Measurements from ENCODE around the gene OR2C3.

The OR2C3 gene

DNA sequence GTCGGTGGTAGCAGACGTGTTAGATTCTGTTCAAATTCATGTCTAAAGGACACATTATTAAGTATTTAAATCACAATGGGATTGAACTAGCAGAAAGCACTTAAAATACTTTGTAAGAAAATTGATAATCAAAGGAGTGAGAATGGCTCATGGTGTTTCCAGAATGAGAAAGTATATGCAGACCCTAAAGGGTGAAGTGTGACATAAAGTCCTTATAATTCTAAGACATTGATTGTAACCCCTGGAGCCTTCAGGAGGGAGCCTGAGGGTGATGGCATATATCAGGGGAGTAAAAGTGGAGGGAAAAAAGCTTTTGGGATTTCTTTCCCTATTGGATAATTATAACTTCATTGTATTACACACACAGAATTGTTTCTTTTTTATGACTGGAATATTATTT is at the start of gene OR2C3:
Gene OR2C3, minus strand, starts transcription at position 101 of the 400 bp plus-strand sequence. CDS start 3,929 bp downstream, outside the sequence.
- no peaks in the 10 kb centered on the region for H3K4me1 ChIP-seq (ENCODE audit: control insufficient read depth in 5 of 5, insufficient read depth in 5 of 5, low read length in 5 of 5)
- H3K4me3 ChIP-seq (ENCODE audit: low read depth in 1 of 5, low read length in 5 of 5) = no peak within 1 kb of the TSS
- H3K9ac ChIP-seq (ENCODE audit: low read length in 5 of 5) = no peak within 1 kb of the TSS
- no peak within 1 kb of the TSS for H3K27ac ChIP-seq (ENCODE audit: low read depth, low read length)
- H3K36me3 ChIP-seq (ENCODE audit: control insufficient read depth in 5 of 5, insufficient read depth in 5 of 5, low read length in 5 of 5) = no peaks in the 10 kb centered on the region
- peaks cover 0 to 7% (median 3%) of the 10 kb centered on the region in 5 donors for H3K27me3 ChIP-seq (ENCODE audit: control insufficient read depth in 5 of 5, insufficient read depth in 4 of 5, low read length in 5 of 5)
- peaks cover 0 to 3% (median 2%) of the 10 kb centered on the region in 5 donors for H3K9me3 ChIP-seq (ENCODE audit: control insufficient read depth in 5 of 5, low read length in 5 of 5)

DNA sequence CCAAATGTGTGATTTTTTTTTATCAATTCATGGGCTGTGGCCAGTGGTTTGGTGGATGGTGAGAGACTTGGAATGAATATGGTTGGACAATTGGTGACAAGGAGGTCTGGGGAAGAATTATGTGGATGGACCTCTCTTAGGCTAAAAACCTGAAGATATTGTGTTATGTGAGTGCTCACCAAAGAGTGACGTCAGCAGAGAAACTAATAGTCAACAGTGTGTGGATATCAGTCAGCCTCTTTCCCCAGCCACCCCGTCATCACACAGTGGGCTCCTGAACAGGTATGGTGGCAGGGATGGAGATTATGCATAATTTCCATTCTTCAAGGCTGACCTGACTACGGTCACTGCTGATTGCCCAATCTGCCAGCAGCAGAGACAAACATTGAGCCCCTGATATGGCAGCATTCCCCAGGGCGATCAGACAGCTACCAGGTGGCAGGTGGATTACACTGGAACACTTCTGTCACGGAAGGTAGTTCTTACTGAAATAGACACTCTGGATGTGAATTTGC is 42.8 kb upstream of the OR2C3 start:
- Histone ChIP-seq H3K36me3 (ENCODE audit: control insufficient read depth in 5 of 5, insufficient read depth in 5 of 5, low read length in 5 of 5) (no peaks in the 10 kb centered on the region), H3K27ac (ENCODE audit: low read depth, low read length) (no peak overlapping the region), H3K9ac (ENCODE audit: low read length in 5 of 5) (no peak overlapping the region), H3K4me1 (ENCODE audit: control insufficient read depth in 5 of 5, insufficient read depth in 5 of 5, low read length in 5 of 5) (no peaks in the 10 kb centered on the region), H3K27me3 (ENCODE audit: control insufficient read depth in 5 of 5, insufficient read depth in 4 of 5, low read length in 5 of 5) (no peaks in the 10 kb centered on the region), H3K9me3 (ENCODE audit: control insufficient read depth in 5 of 5, low read length in 5 of 5) (no peaks in the 10 kb centered on the region), H3K4me3 (ENCODE audit: low read depth in 1 of 5, low read length in 5 of 5) (no peak overlapping the region)

DNA sequence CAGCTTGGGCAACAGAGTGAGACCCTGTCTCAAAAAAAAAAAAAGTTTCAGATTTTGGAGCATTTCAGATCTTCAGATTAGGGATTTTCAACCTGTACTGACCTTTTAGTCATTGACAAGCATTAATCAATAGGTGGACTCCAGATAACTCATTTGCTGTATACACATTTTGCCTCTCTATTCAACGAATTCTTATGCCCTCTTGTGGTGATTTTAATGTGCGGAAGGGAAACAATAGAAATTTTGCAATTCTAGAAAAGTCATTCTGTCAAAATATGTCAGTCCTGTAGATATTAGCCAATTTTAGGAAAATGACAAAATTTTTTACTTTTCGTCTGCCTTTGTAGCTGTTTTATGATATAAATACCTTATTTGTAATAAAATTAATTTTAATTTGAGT is 40.3 kb upstream of the OR2C3 start:
- no peaks in the 10 kb centered on the region for H3K4me1 ChIP-seq (ENCODE audit: control insufficient read depth in 5 of 5, insufficient read depth in 5 of 5, low read length in 5 of 5)
- H3K4me3 ChIP-seq (ENCODE audit: low read depth in 1 of 5, low read length in 5 of 5) = no peak overlapping the region
- H3K9me3 ChIP-seq (ENCODE audit: control insufficient read depth in 5 of 5, low read length in 5 of 5) = peaks cover 0 to 3% (median 0%) of the 10 kb centered on the region in 5 donors
- H3K9ac ChIP-seq (ENCODE audit: low read length in 5 of 5) = no peak overlapping the region
- no peaks in the 10 kb centered on the region for H3K36me3 ChIP-seq (ENCODE audit: control insufficient read depth in 5 of 5, insufficient read depth in 5 of 5, low read length in 5 of 5)
- H3K27me3 ChIP-seq (ENCODE audit: control insufficient read depth in 5 of 5, insufficient read depth in 4 of 5, low read length in 5 of 5) = no peaks in the 10 kb centered on the region
- H3K27ac ChIP-seq (ENCODE audit: low read depth, low read length) = no peak overlapping the region

DNA sequence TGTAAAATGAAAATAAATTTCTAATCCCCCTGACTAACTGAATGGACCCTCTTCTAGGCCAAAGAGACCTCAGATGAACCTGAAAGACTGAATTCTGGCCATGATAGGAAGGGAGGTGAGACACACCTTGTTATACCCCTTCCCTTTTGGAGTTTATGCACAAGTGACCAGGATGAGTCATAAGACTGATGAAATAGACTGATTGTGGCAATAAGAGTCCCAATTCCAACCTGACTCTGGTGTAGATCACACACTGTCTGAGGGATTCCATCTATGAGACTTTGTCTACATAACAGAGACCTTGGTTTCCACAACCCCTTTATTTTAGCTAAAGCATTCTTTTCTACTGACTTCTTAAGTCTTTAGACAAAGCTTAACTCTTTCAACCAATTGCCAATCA is 38.4 kb upstream of the OR2C3 start:
- Histone ChIP-seq H3K9me3 (ENCODE audit: control insufficient read depth in 5 of 5, low read length in 5 of 5) (peaks cover 0 to 3% (median 0%) of the 10 kb centered on the region in 5 donors), H3K36me3 (ENCODE audit: control insufficient read depth in 5 of 5, insufficient read depth in 5 of 5, low read length in 5 of 5) (no peaks in the 10 kb centered on the region), H3K4me1 (ENCODE audit: control insufficient read depth in 5 of 5, insufficient read depth in 5 of 5, low read length in 5 of 5) (no peaks in the 10 kb centered on the region), H3K9ac (ENCODE audit: low read length in 5 of 5) (no peak overlapping the region), H3K27me3 (ENCODE audit: control insufficient read depth in 5 of 5, insufficient read depth in 4 of 5, low read length in 5 of 5) (no peaks in the 10 kb centered on the region), H3K4me3 (ENCODE audit: low read depth in 1 of 5, low read length in 5 of 5) (no peak overlapping the region), H3K27ac (ENCODE audit: low read depth, low read length) (no peak overlapping the region)

DNA sequence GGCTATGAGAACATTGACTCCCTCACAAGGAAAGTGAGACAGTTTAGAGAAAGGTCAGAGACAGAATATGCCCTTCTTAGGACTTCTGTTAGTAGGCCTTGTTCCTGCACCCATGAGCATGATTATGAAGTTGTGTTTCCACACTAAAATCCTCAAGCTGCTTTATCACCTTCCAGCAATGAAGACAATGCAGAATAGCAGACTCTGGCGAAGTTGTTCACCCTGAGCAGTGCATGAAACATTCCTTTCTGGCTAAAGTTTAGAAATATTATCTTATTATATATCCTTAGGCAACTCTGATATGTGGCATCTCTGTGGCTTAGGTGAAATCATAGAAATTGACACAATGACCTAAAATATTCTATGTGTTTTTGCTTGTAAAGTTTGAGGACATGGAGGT is 38.0 kb upstream of the OR2C3 start:
- H3K4me1 ChIP-seq (ENCODE audit: control insufficient read depth in 5 of 5, insufficient read depth in 5 of 5, low read length in 5 of 5) = no peaks in the 10 kb centered on the region
- H3K27me3 ChIP-seq (ENCODE audit: control insufficient read depth in 5 of 5, insufficient read depth in 4 of 5, low read length in 5 of 5) = no peaks in the 10 kb centered on the region
- H3K27ac ChIP-seq (ENCODE audit: low read depth, low read length) = no peak overlapping the region
- H3K36me3 ChIP-seq (ENCODE audit: control insufficient read depth in 5 of 5, insufficient read depth in 5 of 5, low read length in 5 of 5) = no peaks in the 10 kb centered on the region
- H3K9me3 ChIP-seq (ENCODE audit: control insufficient read depth in 5 of 5, low read length in 5 of 5) = peaks cover 0 to 3% (median 0%) of the 10 kb centered on the region in 5 donors
- no peak overlapping the region for H3K9ac ChIP-seq (ENCODE audit: low read length in 5 of 5)
- no peak overlapping the region for H3K4me3 ChIP-seq (ENCODE audit: low read depth in 1 of 5, low read length in 5 of 5)

DNA sequence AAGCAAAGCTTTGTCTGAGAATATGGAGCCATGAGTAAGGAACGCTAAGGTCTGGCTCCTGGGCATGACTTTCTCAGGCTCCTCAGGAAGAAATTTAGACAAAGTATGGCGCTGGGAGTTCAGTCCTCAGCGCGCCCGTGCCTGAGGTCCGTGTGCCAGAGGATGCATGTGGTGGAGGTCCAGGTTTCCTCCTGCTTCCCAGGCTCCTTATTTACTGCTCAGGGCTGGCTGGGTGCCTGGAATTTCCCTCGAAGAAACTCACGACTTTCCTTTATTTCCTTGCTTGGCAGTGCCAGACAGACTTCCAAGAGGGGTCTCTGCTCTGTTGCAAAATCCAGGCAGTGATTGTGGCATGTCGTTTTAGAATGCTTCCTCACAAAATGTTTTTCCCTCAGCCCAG is 26.0 kb upstream of the OR2C3 start:
- Histone ChIP-seq H3K9me3 (ENCODE audit: control insufficient read depth in 5 of 5, low read length in 5 of 5) (no peaks in the 10 kb centered on the region), H3K27ac (ENCODE audit: low read depth, low read length) (no peak overlapping the region), H3K27me3 (ENCODE audit: control insufficient read depth in 5 of 5, insufficient read depth in 4 of 5, low read length in 5 of 5) (no peaks in the 10 kb centered on the region), H3K4me3 (ENCODE audit: low read depth in 1 of 5, low read length in 5 of 5) (no peak overlapping the region), H3K4me1 (ENCODE audit: control insufficient read depth in 5 of 5, insufficient read depth in 5 of 5, low read length in 5 of 5) (no peaks in the 10 kb centered on the region), H3K36me3 (ENCODE audit: control insufficient read depth in 5 of 5, insufficient read depth in 5 of 5, low read length in 5 of 5) (no peaks in the 10 kb centered on the region), H3K9ac (ENCODE audit: low read length in 5 of 5) (no peak overlapping the region)

DNA sequence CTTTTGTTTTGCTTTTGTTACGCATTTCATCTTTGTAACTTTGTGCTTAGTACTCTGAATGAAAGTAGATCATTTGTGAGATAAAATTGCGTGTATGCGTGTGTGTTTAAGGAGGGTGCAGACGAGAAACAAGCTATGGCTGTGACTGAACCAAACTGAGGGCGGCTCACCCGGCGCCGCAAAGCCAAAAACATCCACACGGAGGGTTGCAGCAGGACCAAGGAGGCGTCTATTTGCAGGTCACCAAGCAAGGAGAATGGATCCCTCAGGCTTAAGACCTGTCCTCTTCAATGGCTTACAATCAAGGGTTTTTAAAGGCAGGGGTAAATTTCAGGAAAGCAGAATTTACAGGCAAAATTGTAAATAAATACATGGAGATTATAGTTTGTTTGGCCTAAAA is 25.5 kb upstream of the OR2C3 start:
- H3K36me3 ChIP-seq (ENCODE audit: control insufficient read depth in 5 of 5, insufficient read depth in 5 of 5, low read length in 5 of 5) = no peaks in the 10 kb centered on the region
- no peaks in the 10 kb centered on the region for H3K9me3 ChIP-seq (ENCODE audit: control insufficient read depth in 5 of 5, low read length in 5 of 5)
- H3K4me3 ChIP-seq (ENCODE audit: low read depth in 1 of 5, low read length in 5 of 5) = no peak overlapping the region
- no peak overlapping the region for H3K27ac ChIP-seq (ENCODE audit: low read depth, low read length)
- no peak overlapping the region for H3K9ac ChIP-seq (ENCODE audit: low read length in 5 of 5)
- no peaks in the 10 kb centered on the region for H3K27me3 ChIP-seq (ENCODE audit: control insufficient read depth in 5 of 5, insufficient read depth in 4 of 5, low read length in 5 of 5)
- H3K4me1 ChIP-seq (ENCODE audit: control insufficient read depth in 5 of 5, insufficient read depth in 5 of 5, low read length in 5 of 5) = no peaks in the 10 kb centered on the region

DNA sequence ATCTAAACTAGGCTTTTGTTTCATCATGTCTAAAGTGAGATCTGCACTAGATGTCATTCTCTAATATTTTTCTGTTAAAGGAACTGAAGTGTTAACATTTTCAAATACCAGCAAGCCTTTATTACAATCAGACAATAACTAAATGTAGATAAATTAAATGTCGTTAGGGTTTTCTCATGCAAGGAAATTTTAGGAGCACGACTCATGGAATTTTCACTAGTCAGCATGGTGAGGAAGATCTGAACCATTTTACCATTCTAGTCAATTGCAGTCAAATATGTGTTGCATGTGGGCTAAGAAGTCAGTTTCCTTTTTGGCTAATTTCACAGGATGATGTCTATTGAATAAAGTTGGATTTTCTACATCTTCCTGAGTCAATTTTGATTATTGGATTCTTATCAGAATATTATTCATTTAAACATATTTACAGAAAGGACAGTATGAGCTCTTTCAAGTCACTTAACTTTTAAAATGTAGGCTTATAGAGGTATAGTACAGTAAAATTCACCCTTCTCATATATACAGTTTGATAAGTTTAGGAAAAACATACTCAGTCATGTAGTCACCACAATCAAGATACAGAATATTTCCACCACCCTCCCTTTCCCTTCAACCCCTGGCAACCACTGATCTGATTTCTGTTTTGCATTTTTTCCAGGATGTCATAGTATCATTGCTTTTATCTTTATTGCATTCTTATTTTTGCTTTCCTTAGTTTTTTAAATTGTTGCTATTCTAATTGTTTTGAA is 21.9 kb upstream of the OR2C3 start:
- H3K4me3 ChIP-seq (ENCODE audit: low read depth in 1 of 5, low read length in 5 of 5) = no peak overlapping the region
- no peaks in the 10 kb centered on the region for H3K4me1 ChIP-seq (ENCODE audit: control insufficient read depth in 5 of 5, insufficient read depth in 5 of 5, low read length in 5 of 5)
- H3K36me3 ChIP-seq (ENCODE audit: control insufficient read depth in 5 of 5, insufficient read depth in 5 of 5, low read length in 5 of 5) = no peaks in the 10 kb centered on the region

DNA sequence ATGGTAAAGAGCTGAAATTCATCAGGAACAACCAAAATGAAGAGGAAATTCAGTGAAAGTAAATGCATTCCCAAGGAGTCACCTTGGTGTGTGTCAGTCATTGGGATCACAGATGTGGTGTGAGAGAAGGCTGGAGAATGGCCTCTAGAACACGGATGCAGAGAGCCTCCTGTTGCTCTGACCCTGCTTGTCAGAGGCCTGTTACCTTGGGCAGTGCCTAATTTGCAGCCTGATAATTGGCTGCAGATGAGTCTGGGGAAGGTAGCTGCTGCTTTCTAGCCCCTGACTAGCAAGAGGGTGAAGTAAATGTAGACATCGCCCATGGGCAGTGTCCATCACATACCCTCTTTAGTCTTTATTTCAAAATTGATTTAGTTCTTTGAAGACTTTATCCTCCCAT is 16.0 kb upstream of the OR2C3 start:
- H3K27me3 ChIP-seq (ENCODE audit: control insufficient read depth in 5 of 5, insufficient read depth in 4 of 5, low read length in 5 of 5) = no peaks in the 10 kb centered on the region
- H3K4me1 ChIP-seq (ENCODE audit: control insufficient read depth in 5 of 5, insufficient read depth in 5 of 5, low read length in 5 of 5) = peaks cover 0 to 2% (median 0%) of the 10 kb centered on the region in 5 donors
- H3K9me3 ChIP-seq (ENCODE audit: control insufficient read depth in 5 of 5, low read length in 5 of 5) = peaks cover 0 to 2% (median 0%) of the 10 kb centered on the region in 5 donors
- no peaks in the 10 kb centered on the region for H3K36me3 ChIP-seq (ENCODE audit: control insufficient read depth in 5 of 5, insufficient read depth in 5 of 5, low read length in 5 of 5)
- H3K4me3 ChIP-seq (ENCODE audit: low read depth in 1 of 5, low read length in 5 of 5) = no peak overlapping the region
- H3K27ac ChIP-seq (ENCODE audit: low read depth, low read length) = no peak overlapping the region
- no peak overlapping the region for H3K9ac ChIP-seq (ENCODE audit: low read length in 5 of 5)

More for the DNA sequence above, 21.9 kb upstream of the OR2C3 start:
- Histone ChIP-seq H3K27me3 (ENCODE audit: control insufficient read depth in 5 of 5, insufficient read depth in 4 of 5, low read length in 5 of 5) (no peaks in the 10 kb centered on the region), H3K9ac (ENCODE audit: low read length in 5 of 5) (no peak overlapping the region), H3K27ac (ENCODE audit: low read depth, low read length) (no peak overlapping the region), H3K9me3 (ENCODE audit: control insufficient read depth in 5 of 5, low read length in 5 of 5) (peaks cover 0 to 2% (median 0%) of the 10 kb centered on the region in 5 donors)

DNA sequence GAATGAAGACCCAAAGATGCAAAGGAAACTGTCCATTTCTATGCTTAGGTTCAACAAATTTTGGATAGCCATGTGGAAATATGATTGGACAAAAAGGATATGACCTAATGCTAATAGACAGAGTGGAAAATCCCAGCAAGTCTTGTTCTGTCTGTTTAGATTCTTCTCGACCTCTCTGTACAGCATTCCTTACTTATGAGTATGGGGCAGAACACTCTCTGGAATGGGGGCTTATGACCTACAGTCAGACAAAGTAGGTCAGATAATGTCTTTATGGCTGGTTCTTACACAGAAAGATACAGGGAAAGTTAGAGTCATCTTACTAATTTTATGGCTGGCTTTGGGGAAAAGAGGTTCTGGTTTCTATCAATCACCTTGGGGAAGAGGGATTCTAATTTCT is 15.5 kb upstream of the OR2C3 start:
- H3K27me3 ChIP-seq (ENCODE audit: control insufficient read depth in 5 of 5, insufficient read depth in 4 of 5, low read length in 5 of 5) = no peaks in the 10 kb centered on the region
- no peaks in the 10 kb centered on the region for H3K36me3 ChIP-seq (ENCODE audit: control insufficient read depth in 5 of 5, insufficient read depth in 5 of 5, low read length in 5 of 5)
- H3K4me3 ChIP-seq (ENCODE audit: low read depth in 1 of 5, low read length in 5 of 5) = no peak overlapping the region
- no peak overlapping the region for H3K9ac ChIP-seq (ENCODE audit: low read length in 5 of 5)
- H3K9me3 ChIP-seq (ENCODE audit: control insufficient read depth in 5 of 5, low read length in 5 of 5) = peaks cover 0 to 2% (median 0%) of the 10 kb centered on the region in 5 donors
- H3K27ac ChIP-seq (ENCODE audit: low read depth, low read length) = no peak overlapping the region
- peaks cover 0 to 2% (median 0%) of the 10 kb centered on the region in 5 donors for H3K4me1 ChIP-seq (ENCODE audit: control insufficient read depth in 5 of 5, insufficient read depth in 5 of 5, low read length in 5 of 5)
